Gastrocnemius medialis (tissue), 4 donors: ENCODE measurements around the gene ALG11. TPM values are rescaled to one million over a fixed set of nuclear protein-coding genes. Genes with fewer than 3 reads are reported as not detected.

Source experiments
- ATAC-seq, 2 donors: fragments of 150-250 bp; one replicate each; pipeline ENCODE4 v1.9.1; 2016
- DNase-seq, 2 donors: peaks; one replicate each; pipeline ENCODE4 v3.0.0-alpha.2; 2019
- H3K27ac ChIP-seq, 4 donors: fragments of 200-600 bp; sonication (generic); 1 replicate in 1 of 4; 2 replicates in 3 of 4; pipeline ENCODE4 v1.5.1; 2016 to 2018; ENCODE audit warnings: mild to moderate bottlenecking in 2 of 4, moderate library complexity in 1 of 4
- H3K27me3 ChIP-seq, 3 donors: fragments of 200-600 bp; sonication (generic) in 2 of 3; 1 replicate in 1 of 3; 2 replicates in 2 of 3; pipeline versions ENCODE4 v1.5.1 to v1.6.0; 2016 to 2019; ENCODE audit warnings: mild to moderate bottlenecking in 1 of 3, moderate library complexity in 1 of 3
- H3K36me3 ChIP-seq, 2 donors: fragments of 200-600 bp; sonication (generic) in 1 of 2; one replicate each; pipeline ENCODE4 v1.5.1; 2017 to 2018
- H3K4me1 ChIP-seq, 2 donors: fragments of 200-600 bp; sonication (generic) in 1 of 2; one replicate each; pipeline ENCODE4 v1.5.1; 2016 to 2017; ENCODE audit warnings: mild to moderate bottlenecking in 2 of 2
- H3K4me3 ChIP-seq, 4 donors: fragments of 200-600 bp; sonication (generic) in 3 of 4; 1 replicate in 1 of 4; 2 replicates in 3 of 4; pipeline ENCODE4 v1.5.1; 2016 to 2019; ENCODE audit warnings: mild to moderate bottlenecking in 2 of 4
- H3K9me3 ChIP-seq, 3 donors: fragments of 200-600 bp; sonication (generic) in 2 of 3; 1 replicate in 1 of 3; 2 replicates in 2 of 3; pipeline ENCODE4 v1.5.1; 2016 to 2019
- POLR2A ChIP-seq, 2 donors: fragments of 450-650 bp; IDR thresholded peaks; one replicate each; pipeline ENCODE4 v1.6.1; 2017; ENCODE audit warnings: antibody characterized with exemption in 2 of 2, mild to moderate bottlenecking in 2 of 2, moderate library complexity in 2 of 2
- in situ Hi-C, 4 donors: fragments of 200-750 bp; cut with MboI; loops; one replicate each; pipeline versions ENCODE4 v1.15.0 to v1.8.0; 2017; ENCODE audit warnings: low sequenced_read_pairs in 4 of 4
- intact Hi-C: fragments of 100-400 bp; cut with DNase I; formaldehyde crosslinking; loops from one replicate; pipeline ENCODE4 v1.15.1; 2023; ENCODE audit warnings: low total_unique reads
- total RNA-seq, 4 donors: library from RNA; depleted of rRNA; stranded (reverse); fragments of >200 nt; gene quantifications; one replicate each; pipeline versions ENCODE4 v1.1.0 to v1.2.3, GENCODE V29; 2016
- TF ChIP-seq, protein P1 (sequence below), 5 experiments: fragments of 450-650 bp in 3 of 5; fragments of 200-600 bp in 2 of 5; sonication (generic) in 2 of 5; IDR thresholded peaks in 4 of 5; conservative IDR thresholded peaks in 1 of 5; 1 replicate in 4 of 5; 2 replicates in 1 of 5; pipeline ENCODE4 v1.5.1; 2016 to 2019; ENCODE audit warnings: antibody characterized with exemption in 5 of 5, mild to moderate bottlenecking in 3 of 5, moderate library complexity in 3 of 5

Gene ALG11
- total RNA-seq, 4 donors from 2014 or later: 8.9 to 14.2 (median 10.1) TPM

DNA sequence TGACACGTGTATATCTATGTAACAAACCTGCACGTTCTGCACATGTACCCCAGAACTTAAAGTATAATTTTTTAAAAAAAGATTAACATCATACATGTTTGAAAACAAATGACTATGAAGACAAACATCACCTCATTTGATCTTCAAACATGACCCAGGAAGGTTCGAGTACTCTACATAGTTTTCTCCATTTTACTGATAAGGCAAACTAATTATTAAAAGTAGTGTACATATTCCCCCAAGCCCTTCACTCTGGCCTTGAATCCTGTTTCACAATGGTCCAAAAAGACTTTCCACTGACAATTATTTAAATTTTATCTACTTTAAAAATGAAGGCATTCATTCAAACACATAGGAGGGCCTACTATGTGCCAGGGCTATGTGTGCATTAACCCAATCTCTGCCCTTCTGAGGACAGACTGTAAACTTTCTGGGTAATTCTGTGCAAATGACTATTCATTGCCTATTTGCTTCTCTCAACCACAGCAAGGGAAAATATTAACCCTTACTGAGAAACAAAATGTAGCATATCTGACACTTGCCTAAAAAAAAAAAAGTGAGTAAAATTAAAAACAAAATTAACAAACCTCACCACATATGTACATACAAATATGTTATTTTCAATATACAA lies 23.1 kb upstream of the ALG11 start:
- H3K9me3 ChIP-seq: no peaks in the 10 kb centered on the region
- no peak overlapping the region for H3K4me3 ChIP-seq
- H3K27ac ChIP-seq: no peak overlapping the region
- TF ChIP-seq, protein P1, sequence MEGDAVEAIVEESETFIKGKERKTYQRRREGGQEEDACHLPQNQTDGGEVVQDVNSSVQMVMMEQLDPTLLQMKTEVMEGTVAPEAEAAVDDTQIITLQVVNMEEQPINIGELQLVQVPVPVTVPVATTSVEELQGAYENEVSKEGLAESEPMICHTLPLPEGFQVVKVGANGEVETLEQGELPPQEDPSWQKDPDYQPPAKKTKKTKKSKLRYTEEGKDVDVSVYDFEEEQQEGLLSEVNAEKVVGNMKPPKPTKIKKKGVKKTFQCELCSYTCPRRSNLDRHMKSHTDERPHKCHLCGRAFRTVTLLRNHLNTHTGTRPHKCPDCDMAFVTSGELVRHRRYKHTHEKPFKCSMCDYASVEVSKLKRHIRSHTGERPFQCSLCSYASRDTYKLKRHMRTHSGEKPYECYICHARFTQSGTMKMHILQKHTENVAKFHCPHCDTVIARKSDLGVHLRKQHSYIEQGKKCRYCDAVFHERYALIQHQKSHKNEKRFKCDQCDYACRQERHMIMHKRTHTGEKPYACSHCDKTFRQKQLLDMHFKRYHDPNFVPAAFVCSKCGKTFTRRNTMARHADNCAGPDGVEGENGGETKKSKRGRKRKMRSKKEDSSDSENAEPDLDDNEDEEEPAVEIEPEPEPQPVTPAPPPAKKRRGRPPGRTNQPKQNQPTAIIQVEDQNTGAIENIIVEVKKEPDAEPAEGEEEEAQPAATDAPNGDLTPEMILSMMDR (IDR thresholded peaks at IDR 0.05 in 4 of 5, conservative IDR thresholded peaks at IDR 0.05 in 1 of 5): no peak
- no peak for TF ChIP-seq POLR2A (IDR thresholded peaks at IDR 0.05)
- intact Hi-C loops: no loop called here
- H3K36me3 ChIP-seq: no peaks in the 10 kb centered on the region
- no peaks in the 10 kb centered on the region for H3K4me1 ChIP-seq
- in situ Hi-C loops: no loop called here
- DNase-seq: no peak
- no peak for ATAC-seq
- H3K27me3 ChIP-seq: no peaks in the 10 kb centered on the region

DNA sequence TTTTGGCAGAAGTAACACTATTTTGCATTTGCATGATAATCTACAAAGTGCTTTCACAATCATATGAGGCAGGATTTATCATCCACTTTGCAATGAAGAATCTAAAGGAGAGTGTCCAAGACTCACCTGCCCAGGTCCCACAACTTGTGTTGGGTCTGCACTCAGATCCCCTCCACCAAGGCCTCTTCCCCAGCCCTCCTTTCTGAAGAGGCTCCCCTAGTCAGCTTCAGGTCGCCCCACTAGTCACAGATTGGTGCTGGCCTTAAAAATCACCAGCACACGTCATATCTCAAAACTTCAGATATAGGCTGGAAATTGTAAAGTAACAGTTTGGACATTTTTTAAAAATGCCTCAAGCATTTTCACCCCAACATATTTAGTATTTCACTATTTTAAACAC lies 18.5 kb upstream of the ALG11 start:
- no peak for TF ChIP-seq POLR2A (IDR thresholded peaks at IDR 0.05)
- TF ChIP-seq, protein P1 (IDR thresholded peaks at IDR 0.05 in 4 of 5, conservative IDR thresholded peaks at IDR 0.05 in 1 of 5): no peak
- Histone ChIP-seq H3K27me3 (no peaks in the 10 kb centered on the region), H3K9me3 (no peaks in the 10 kb centered on the region), H3K27ac (no peak overlapping the region), H3K4me1 (peaks cover 21 to 22% of the 10 kb centered on the region in 2 donors), H3K4me3 (no peak overlapping the region), H3K36me3 (no peaks in the 10 kb centered on the region)
- ATAC-seq (no peak), DNase-seq (no peak)
- in situ Hi-C loops: no loop called here
- intact Hi-C loops: no loop called here

DNA sequence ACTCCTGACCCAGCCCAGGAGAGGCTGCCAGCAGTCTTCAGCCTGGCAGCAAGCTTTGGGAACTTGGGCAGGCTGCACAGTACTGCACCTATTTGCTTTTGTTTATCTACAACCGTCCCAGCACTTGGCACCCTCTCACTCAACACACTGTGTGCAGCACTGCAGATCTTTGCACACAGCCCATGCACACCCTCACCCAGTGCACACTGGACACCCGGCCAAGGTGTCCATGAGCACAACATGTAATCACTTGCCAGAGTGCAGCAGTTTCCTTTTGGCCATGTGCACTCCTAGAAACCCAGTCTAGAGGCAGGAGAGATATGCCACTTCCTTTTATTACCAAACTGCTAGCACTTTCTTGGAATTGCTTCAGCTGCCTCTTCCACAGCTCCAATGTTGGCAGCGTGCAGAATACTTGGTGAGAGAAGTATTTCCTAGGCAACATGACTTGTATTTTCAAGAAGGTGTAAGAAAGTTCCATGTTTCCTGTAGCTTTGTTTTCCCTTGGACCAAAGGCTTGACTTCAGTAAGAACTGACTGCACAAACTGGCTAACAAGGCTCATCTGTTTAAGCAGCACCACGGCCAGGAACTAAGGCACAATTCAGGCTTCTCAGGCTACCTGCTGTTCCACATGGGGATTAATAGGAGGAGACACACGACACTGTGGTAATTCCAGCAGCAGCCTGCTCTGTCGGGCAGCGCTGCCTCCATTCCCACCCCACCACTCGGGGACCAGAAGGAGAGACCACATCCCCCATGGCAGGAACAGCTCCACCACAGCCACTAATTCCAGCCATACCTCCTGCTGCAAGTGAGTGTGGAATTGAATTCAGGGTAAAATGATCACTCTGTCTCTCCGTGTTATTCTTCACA lies 16.3 kb upstream of the ALG11 start:
- no peak for TF ChIP-seq POLR2A (IDR thresholded peaks at IDR 0.05)
- TF ChIP-seq, protein P1 (IDR thresholded peaks at IDR 0.05 in 4 of 5, conservative IDR thresholded peaks at IDR 0.05 in 1 of 5): peak in 1 of 5 experiments; percentile 20
- H3K36me3 ChIP-seq: no peaks in the 10 kb centered on the region
- peak; percentile 32 to 49 for ATAC-seq
- H3K4me1 ChIP-seq: peaks cover 30 to 40% of the 10 kb centered on the region in 2 donors
- no peak for DNase-seq
- no peak overlapping the region for H3K4me3 ChIP-seq
- no peaks in the 10 kb centered on the region for H3K9me3 ChIP-seq
- H3K27me3 ChIP-seq: no peaks in the 10 kb centered on the region
- peak overlapping the region in 2 of 4 donors; percentile 8 to 30 for H3K27ac ChIP-seq
- in situ Hi-C loops: no loop called here
- intact Hi-C loops: no loop called here

DNA sequence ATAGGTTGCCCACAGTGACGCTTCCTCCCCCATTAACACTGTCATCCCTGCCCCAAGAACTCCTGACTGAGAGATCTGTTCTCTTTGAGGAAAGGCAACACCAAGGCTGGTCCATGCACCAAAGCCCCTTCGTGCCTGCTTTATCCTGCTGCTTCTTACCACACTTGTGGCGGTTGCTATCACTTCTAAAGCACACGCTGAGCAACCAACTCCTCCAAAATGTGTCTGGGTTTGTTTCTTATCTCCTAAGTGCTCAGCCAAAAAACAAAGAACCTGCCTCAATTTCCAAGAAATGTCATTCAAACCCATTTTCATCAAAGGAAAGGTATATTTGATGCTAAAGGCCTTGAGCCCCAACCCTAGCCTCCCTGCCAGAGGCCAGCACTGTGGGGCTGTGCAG lies 15.6 kb upstream of the ALG11 start:
- DNase-seq (no peak), ATAC-seq (no peak)
- intact Hi-C loops: no loop called here
- H3K4me1 ChIP-seq: peaks cover 30 to 40% of the 10 kb centered on the region in 2 donors
- in situ Hi-C loops: no loop called here
- TF ChIP-seq, protein P1 (IDR thresholded peaks at IDR 0.05 in 4 of 5, conservative IDR thresholded peaks at IDR 0.05 in 1 of 5): no peak
- no peak for TF ChIP-seq POLR2A (IDR thresholded peaks at IDR 0.05)
- no peaks in the 10 kb centered on the region for H3K27me3 ChIP-seq
- H3K4me3 ChIP-seq: no peak overlapping the region
- no peaks in the 10 kb centered on the region for H3K36me3 ChIP-seq
- H3K27ac ChIP-seq: no peak overlapping the region
- H3K9me3 ChIP-seq: no peaks in the 10 kb centered on the region
